Esophagus muscularis mucosa (tissue), 3 donors: ENCODE measurements around the gene KSR1.

Experiments
- CTCF ChIP-seq, 3 experiments: fragments of 200-600 bp in 2 of 3; fragments of 450-650 bp in 1 of 3; sonication (generic) in 2 of 3; IDR thresholded peaks; one replicate each; pipeline ENCODE4 v1.5.1; 2017 to 2019; ENCODE audit warnings: antibody characterized with exemption in 3 of 3, mild to moderate bottlenecking in 2 of 3, moderate library complexity in 1 of 3
- EP300 ChIP-seq: sonication (generic); formaldehyde crosslinking; IDR thresholded peaks from one replicate; pipeline ENCODE4 v1.6.1; 2017; ENCODE audit warnings: antibody characterized with exemption

- TF ChIP-seq CTCF (IDR thresholded peaks at IDR 0.05) (no peak), EP300 (no peak)
Observed at GRCh38 chr17:27581016-27581415, 124.8 kb downstream of the KSR1 start.
